Endothelial cell of hepatic sinusoid (primary cell): ENCODE results near the gene GTF2H2.
"Not testable (repeated sequence)": the region's sequence is repeated elsewhere in the genome, so short reads cannot be mapped to it uniquely, and the experiment has no call there.

ENCODE experiments used
- in situ Hi-C: cut with HindIII; loops from 2 replicates; pipeline ENCODE4 v1.10.0; 2017; ENCODE audit warnings: low sequenced_read_pairs

The GTF2H2 gene

DNA sequence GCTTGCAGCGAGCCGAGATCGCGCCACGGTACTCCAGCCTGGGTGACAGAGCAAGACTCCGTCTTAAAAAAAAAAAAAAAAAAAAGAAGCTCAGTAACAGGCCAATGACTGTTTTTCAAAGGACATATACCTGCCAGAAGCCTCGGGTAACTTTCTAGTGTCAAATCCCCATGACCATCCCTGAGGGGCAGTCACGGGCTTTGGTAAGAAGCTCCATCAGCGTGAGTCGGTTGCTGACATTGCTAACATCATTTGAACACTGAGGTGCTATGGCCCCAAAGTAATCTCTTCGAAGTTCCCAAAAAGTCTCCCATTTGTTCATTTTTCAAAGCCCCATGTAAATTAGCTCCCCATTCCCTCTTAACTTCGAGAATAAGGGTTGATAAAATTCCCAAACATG lies 53.9 kb downstream of the GTF2H2 start:
- in situ Hi-C loops, result no loop called here

DNA sequence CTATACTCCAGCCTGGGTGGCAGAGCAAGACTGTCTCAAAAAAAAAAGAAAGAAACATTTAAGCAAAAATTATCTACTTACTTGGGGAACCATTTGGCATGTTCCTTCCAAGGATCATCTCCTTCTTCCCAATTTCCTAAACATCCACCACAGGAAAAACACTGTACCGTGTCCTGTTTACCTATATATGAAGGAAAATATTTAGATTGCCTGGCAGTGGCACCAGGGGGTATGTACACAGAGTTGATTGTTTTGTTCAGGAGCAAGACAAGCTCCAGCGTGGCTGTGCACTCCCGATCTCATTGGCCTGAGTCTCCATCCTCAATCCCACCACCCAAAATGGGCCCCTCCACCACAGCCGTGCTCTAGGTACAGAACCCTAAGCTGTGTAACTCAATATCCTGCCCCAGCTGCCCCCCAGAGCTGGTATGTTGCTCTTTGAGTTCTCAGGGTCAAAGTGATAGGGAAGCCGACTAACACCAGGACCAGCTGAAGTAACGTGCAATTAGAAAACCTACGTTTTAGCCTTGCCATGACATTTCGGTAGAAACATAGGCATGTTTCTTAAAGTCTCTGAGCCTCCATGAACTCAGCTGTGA lies 56.2 kb downstream of the GTF2H2 start:
- in situ Hi-C loops, result no loop called here

DNA sequence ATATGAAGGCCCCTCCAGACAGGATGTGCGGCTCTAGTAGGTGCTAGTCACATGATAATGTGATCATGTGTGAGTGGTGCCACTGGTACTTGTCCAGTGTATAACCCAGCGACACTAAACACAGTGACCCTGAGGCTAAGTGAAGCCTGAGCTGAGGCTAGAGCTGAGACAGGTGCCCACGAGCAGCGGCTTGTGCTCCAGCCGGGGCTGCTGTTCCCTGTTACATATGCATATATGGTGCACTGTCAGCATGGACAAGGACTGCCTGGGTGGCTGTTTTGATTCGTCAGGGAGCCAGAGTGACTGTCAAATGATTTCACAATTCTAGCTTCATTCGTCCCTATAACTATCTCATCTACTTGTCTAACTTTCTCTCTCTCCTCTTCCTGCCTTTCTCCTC lies 60.5 kb downstream of the GTF2H2 start:
- in situ Hi-C loops, result not testable (repeated sequence)
